ENCODE data around the gene CBX3.

CBX3 gene

DNA sequence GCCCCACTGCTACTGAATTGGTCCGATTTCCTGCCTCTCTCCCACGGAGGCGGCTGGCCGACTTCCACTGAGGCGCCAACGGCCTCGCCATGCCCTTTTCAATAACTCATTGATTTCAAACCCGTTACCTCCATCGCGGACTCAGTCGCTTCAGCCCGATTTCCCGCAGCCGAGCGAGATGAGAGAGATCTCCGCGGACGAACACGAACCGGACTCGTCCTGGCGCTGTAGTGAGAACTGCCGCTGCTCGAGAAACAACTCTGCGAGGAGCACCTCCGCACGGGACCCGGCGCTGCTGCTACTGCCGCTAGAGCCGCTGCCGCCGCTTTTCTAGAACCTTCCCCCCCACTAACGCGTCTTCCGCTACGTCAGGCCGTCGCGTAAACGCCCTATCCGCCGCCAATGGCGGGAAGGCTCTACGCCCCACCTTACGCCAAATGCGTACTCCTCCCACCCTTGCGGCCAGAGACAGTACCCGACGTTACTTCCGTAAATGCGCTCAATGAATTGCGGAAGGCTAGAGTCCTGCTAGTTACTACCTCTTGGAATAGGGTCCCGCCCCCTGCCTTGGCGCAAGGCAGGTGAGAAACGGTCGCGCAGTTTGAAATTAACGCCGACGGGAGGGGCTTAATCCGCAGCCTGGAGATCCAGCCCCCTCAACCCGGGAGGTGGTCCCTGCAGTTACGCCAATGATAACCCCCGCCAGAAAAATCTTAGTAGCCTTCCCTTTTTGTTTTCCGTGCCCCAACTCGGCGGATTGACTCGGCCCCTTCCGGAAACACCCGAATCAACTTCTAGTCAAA, 900 bp upstream of the CBX3 start, which contains the start of gene HNRNPA2B1:
TSS of gene HNRNPA2B1 (minus strand) at position 303 of the 803 bp plus-strand sequence. CDS start at position 134, 169 bp downstream.
- Histone ChIP-seq H3K36me3 (ENCODE audit: low read length) (peaks cover 70% of the 10 kb centered on the region), H3F3A (ENCODE audit: insufficient read depth) (peaks cover 66% of the 10 kb centered on the region), H3K79me2 (ENCODE audit: insufficient read depth, low read length) (peaks cover 90% of the 10 kb centered on the region), H3K4me2 (ENCODE audit: low read depth, low read length, poor library complexity, severe bottlenecking) (peak within 1 kb of the TSS; percentile 77), H4K20me1 (ENCODE audit: low read depth, low read length) (peaks cover 67% of the 10 kb centered on the region), H2AFZ (ENCODE audit: low read depth, low read length, severe bottlenecking) (peak within 1 kb of the TSS; percentile 47), H3K27ac (ENCODE audit: low read depth, low read length) (peak within 1 kb of the TSS; percentile 97), H3K9me2 (replicated peaks; ENCODE audit: insufficient read depth, low read length) (no peaks in the 10 kb centered on the region), H3K9me3 (ENCODE audit: insufficient read depth, low read length) (no peaks in the 10 kb centered on the region), H3K27me3 (ENCODE audit: low read length) (no peaks in the 10 kb centered on the region), H3K4me3 (ENCODE audit: insufficient read depth, low read length, poor library complexity, severe bottlenecking) (peak within 1 kb of the TSS; percentile 99), H3K9ac (ENCODE audit: low read length) (peak within 1 kb of the TSS; percentile 98)
- no peak for TF ChIP-seq EZH2phosphoT487 (conservative IDR thresholded peaks at IDR 0.05; ENCODE audit: low read length)
- TF ChIP-seq, protein P1, sequence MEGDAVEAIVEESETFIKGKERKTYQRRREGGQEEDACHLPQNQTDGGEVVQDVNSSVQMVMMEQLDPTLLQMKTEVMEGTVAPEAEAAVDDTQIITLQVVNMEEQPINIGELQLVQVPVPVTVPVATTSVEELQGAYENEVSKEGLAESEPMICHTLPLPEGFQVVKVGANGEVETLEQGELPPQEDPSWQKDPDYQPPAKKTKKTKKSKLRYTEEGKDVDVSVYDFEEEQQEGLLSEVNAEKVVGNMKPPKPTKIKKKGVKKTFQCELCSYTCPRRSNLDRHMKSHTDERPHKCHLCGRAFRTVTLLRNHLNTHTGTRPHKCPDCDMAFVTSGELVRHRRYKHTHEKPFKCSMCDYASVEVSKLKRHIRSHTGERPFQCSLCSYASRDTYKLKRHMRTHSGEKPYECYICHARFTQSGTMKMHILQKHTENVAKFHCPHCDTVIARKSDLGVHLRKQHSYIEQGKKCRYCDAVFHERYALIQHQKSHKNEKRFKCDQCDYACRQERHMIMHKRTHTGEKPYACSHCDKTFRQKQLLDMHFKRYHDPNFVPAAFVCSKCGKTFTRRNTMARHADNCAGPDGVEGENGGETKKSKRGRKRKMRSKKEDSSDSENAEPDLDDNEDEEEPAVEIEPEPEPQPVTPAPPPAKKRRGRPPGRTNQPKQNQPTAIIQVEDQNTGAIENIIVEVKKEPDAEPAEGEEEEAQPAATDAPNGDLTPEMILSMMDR (IDR thresholded peaks at IDR 0.05; ENCODE audit: insufficient read depth, low read length, poor library complexity, severe bottlenecking) = no peak

DNA sequence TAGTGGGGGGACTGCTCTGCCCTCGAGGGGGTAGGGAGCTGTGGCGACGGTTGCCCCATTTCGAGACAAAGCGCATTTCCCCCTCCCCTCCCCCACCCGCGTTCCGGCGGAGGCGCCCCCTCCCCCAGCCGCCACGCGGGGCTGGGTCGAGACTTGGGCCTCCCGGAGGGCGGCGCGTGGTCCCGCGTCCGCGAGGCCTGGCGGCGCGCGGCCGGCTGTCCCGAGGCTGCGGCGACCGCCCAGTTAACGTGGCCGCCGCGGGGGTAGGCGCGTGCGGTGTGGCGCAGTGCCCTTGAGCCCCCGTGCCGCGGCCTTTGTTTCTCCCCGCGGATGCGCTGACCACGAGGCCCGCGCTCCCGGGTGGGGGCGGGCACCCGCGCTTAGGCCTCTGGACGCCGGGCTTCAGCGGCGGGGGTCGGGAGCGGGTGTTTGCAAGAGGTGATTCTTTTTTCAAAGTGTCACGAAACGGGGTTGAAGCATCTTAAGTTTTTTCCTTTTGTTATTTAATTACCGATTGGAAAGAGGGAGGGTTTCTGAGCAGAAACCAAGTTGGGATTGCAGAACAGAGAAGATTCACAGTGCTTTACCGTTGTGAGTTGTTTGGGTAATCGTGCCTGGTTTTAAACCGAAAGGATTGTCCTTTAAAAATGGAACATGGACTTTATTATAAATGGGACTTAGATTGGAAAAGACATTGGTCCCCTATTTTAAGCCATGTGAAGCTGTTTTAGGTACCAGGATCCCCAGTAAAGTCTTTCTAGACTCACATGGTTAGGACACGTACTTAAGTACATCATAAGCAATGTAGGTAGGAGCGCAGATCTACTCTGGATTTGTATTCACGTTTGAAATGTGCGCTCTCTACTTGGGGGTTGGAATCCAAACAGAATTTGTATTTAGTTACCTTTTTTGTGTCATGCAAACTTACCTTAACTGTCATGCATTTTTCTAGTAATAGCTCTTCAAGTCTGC, 760 bp downstream of the CBX3 start:
- no peak overlapping the region for H2AFZ ChIP-seq (ENCODE audit: low read depth, low read length, severe bottlenecking)
- H4K20me1 ChIP-seq (ENCODE audit: low read depth, low read length) = peaks cover 67% of the 10 kb centered on the region
- H3K27ac ChIP-seq (ENCODE audit: low read depth, low read length) = peak overlapping the region; percentile 97
- no peak for TF ChIP-seq EZH2phosphoT487 (conservative IDR thresholded peaks at IDR 0.05; ENCODE audit: low read length)
- TF ChIP-seq, protein P1 (IDR thresholded peaks at IDR 0.05; ENCODE audit: insufficient read depth, low read length, poor library complexity, severe bottlenecking) = no peak
- peak overlapping the region; percentile 98 for H3K9ac ChIP-seq (ENCODE audit: low read length)
- peaks cover 69% of the 10 kb centered on the region for H3K36me3 ChIP-seq (ENCODE audit: low read length)
- H3K79me2 ChIP-seq (ENCODE audit: insufficient read depth, low read length) = peaks cover 90% of the 10 kb centered on the region
- peak overlapping the region; percentile 77 for H3K4me2 ChIP-seq (ENCODE audit: low read depth, low read length, poor library complexity, severe bottlenecking)
- H3F3A ChIP-seq (ENCODE audit: insufficient read depth) = peaks cover 59% of the 10 kb centered on the region
- H3K27me3 ChIP-seq (ENCODE audit: low read length) = no peaks in the 10 kb centered on the region
- no peaks in the 10 kb centered on the region for H3K9me2 ChIP-seq (replicated peaks; ENCODE audit: insufficient read depth, low read length)
- H3K9me3 ChIP-seq (ENCODE audit: insufficient read depth, low read length) = no peaks in the 10 kb centered on the region
- H3K4me3 ChIP-seq (ENCODE audit: insufficient read depth, low read length, poor library complexity, severe bottlenecking) = peak overlapping the region; percentile 92

DNA sequence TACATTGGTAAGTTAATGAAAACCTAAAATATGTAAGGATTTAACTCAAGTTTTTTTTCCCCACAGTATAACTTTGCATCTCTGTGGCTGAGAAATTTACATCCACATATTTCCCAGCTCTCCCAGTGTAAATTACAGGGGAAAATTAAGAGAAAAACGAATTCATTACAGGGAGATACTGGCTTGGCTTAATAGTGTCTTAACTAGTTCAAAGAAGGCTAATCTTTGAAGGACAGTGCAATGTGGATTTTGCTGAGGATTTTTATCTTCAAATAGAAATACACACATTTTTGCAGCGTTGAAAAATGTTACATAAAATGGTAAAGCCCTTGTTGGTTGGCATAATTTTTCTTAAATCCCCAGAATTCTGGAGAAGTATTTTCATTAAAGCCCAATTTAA, 1.5 kb downstream of the CBX3 start:
- H3K79me2 ChIP-seq (ENCODE audit: insufficient read depth, low read length) = peaks cover 90% of the 10 kb centered on the region
- peak overlapping the region; percentile 92 for H3K4me3 ChIP-seq (ENCODE audit: insufficient read depth, low read length, poor library complexity, severe bottlenecking)
- peak overlapping the region; percentile 77 for H3K4me2 ChIP-seq (ENCODE audit: low read depth, low read length, poor library complexity, severe bottlenecking)
- no peaks in the 10 kb centered on the region for H3K27me3 ChIP-seq (ENCODE audit: low read length)
- TF ChIP-seq, protein P1 (IDR thresholded peaks at IDR 0.05; ENCODE audit: insufficient read depth, low read length, poor library complexity, severe bottlenecking) = no peak
- no peak for TF ChIP-seq EZH2phosphoT487 (conservative IDR thresholded peaks at IDR 0.05; ENCODE audit: low read length)
- H2AFZ ChIP-seq (ENCODE audit: low read depth, low read length, severe bottlenecking) = no peak overlapping the region
- peaks cover 67% of the 10 kb centered on the region for H3K36me3 ChIP-seq (ENCODE audit: low read length)
- H3F3A ChIP-seq (ENCODE audit: insufficient read depth) = peaks cover 52% of the 10 kb centered on the region
- H3K9me3 ChIP-seq (ENCODE audit: insufficient read depth, low read length) = no peaks in the 10 kb centered on the region
- H4K20me1 ChIP-seq (ENCODE audit: low read depth, low read length) = peaks cover 63% of the 10 kb centered on the region
- H3K9ac ChIP-seq (ENCODE audit: low read length) = peak overlapping the region; percentile 98
- H3K9me2 ChIP-seq (replicated peaks; ENCODE audit: insufficient read depth, low read length) = no peaks in the 10 kb centered on the region
- peak overlapping the region; percentile 97 for H3K27ac ChIP-seq (ENCODE audit: low read depth, low read length)

All from SU-DHL-6 (cell line).